Measurements from ENCODE around the gene TCP11.

The TCP11 gene

GRCh38 chr6:35090734-35091133 lies 50.4 kb downstream of the TCP11 start:
- DNase-seq, result no peak

- peak; percentile 54 for DNase-seq
Measured at GRCh38 chr6:35089935-35090505, 51.1 kb downstream of the TCP11 start.

GRCh38 chr6:35089216-35089934 lies 51.8 kb downstream of the TCP11 start:
- no peak for DNase-seq

- no peak for DNase-seq
Measured at GRCh38 chr6:35088281-35089215, 52.6 kb downstream of the TCP11 start.

GRCh38 chr6:35087361-35088280 lies 53.5 kb downstream of the TCP11 start:
- no peak for DNase-seq

GRCh38 chr6:35086636-35087360 lies 54.3 kb downstream of the TCP11 start:
- DNase-seq, result no peak

- DNase-seq, result no peak
Measured at GRCh38 chr6:35086282-35086632, 54.9 kb downstream of the TCP11 start.

- no peak for DNase-seq
Measured at GRCh38 chr6:35085359-35086281, 55.5 kb downstream of the TCP11 start.

GRCh38 chr6:35084511-35085203 lies 56.5 kb downstream of the TCP11 start:
- DNase-seq, result no peak

- DNase-seq, result no peak
Measured at GRCh38 chr6:35084041-35084491, 57.1 kb downstream of the TCP11 start.

- no peak for DNase-seq
Measured at GRCh38 chr6:35083507-35083906, 57.6 kb downstream of the TCP11 start.

GRCh38 chr6:35082733-35083403 lies 58.3 kb downstream of the TCP11 start:
- no peak for DNase-seq

GRCh38 chr6:35082046-35082732 lies 59.0 kb downstream of the TCP11 start:
- DNase-seq, result no peak

GRCh38 chr6:35081426-35081851 lies 59.7 kb downstream of the TCP11 start:
- no peak for DNase-seq

- no peak for DNase-seq
Measured at GRCh38 chr6:35080821-35081425, 60.2 kb downstream of the TCP11 start.

- no peak for DNase-seq
Measured at GRCh38 chr6:35080016-35080680, 61.0 kb downstream of the TCP11 start.

GRCh38 chr6:35079311-35080000 lies 61.7 kb downstream of the TCP11 start:
- no peak for DNase-seq
